Kidney epithelial cell (primary cell): ENCODE data around the gene KRT5. TPM values are rescaled to one million over a fixed set of nuclear protein-coding genes. Genes with fewer than 3 reads are reported as not detected.

ENCODE experiments used
- DNase-seq: peaks from one replicate; pipeline ENCODE4 v3.0.0-alpha.2; 2010; ENCODE audit warnings: low read depth
- H3K27me3 ChIP-seq: 2 replicates; pipeline ENCODE4 v1.6.0; 2011; ENCODE audit warnings: low read length; ENCODE audit not compliant: control insufficient read depth, insufficient read depth
- H3K36me3 ChIP-seq: 2 replicates; pipeline ENCODE4 v1.5.1; 2011; ENCODE audit warnings: low read length; ENCODE audit not compliant: control insufficient read depth, insufficient read depth
- H3K4me3 ChIP-seq: 2 replicates; pipeline ENCODE4 v1.5.1; 2011; ENCODE audit warnings: low read depth, mild to moderate bottlenecking, control low read depth, low read length
- CTCF ChIP-seq: IDR thresholded peaks from 2 replicates; pipeline ENCODE4 v1.5.1; 2011; ENCODE audit warnings: mild to moderate bottlenecking, moderate library complexity, low read length, control low read depth, inconsistent platforms; ENCODE audit not compliant: insufficient read depth, poor library complexity, severe bottlenecking
- total RNA-seq: library from RNA; depleted of rRNA; stranded (reverse); fragments of >200 nt; gene quantifications from 2 replicates; pipeline ENCODE4 v1.2.3, GENCODE V29; 2015

Gene KRT5
- total RNA-seq, 1 donor from 2014 or later = not detected

GRCh38 chr12:52517005-52517835, 3.0 kb downstream of the KRT5 start:
- peaks cover 13% of the 10 kb centered on the region for H3K27me3 ChIP-seq
- no peak overlapping the region for H3K4me3 ChIP-seq
- TF ChIP-seq CTCF = no peak
- no peaks in the 10 kb centered on the region for H3K36me3 ChIP-seq
- DNase-seq = no peak

GRCh38 chr12:52515927-52516831, 4.0 kb downstream of the KRT5 start:
- Histone ChIP-seq H3K27me3 (peaks cover 13% of the 10 kb centered on the region), H3K4me3 (no peak overlapping the region), H3K36me3 (no peaks in the 10 kb centered on the region)
- TF ChIP-seq CTCF = no peak
- no peak for DNase-seq

- peaks cover 10% of the 10 kb centered on the region for H3K27me3 ChIP-seq
- no peak for TF ChIP-seq CTCF
- no peaks in the 10 kb centered on the region for H3K36me3 ChIP-seq
- DNase-seq = no peak
- no peak overlapping the region for H3K4me3 ChIP-seq
Measured at GRCh38 chr12:52515319-52515646, 4.9 kb downstream of the KRT5 start.

GRCh38 chr12:52514471-52515318, 5.5 kb downstream of the KRT5 start:
- Histone ChIP-seq H3K4me3 (no peak overlapping the region), H3K27me3 (peaks cover 6% of the 10 kb centered on the region), H3K36me3 (no peaks in the 10 kb centered on the region)
- no peak for TF ChIP-seq CTCF
- DNase-seq = no peak

- DNase-seq = no peak
- H3K27me3 ChIP-seq = peaks cover 6% of the 10 kb centered on the region
- H3K4me3 ChIP-seq = no peak overlapping the region
- no peak for TF ChIP-seq CTCF
- H3K36me3 ChIP-seq = no peaks in the 10 kb centered on the region
Measured at GRCh38 chr12:52513736-52514135, 6.5 kb downstream of the KRT5 start.
